Choroid plexus epithelial cell (primary cell): ENCODE data around the gene ADNP.

Source experiments
- DNase-seq: peaks from one replicate; pipeline ENCODE4 v3.0.0-alpha.2; 2010; ENCODE audit warnings: low read depth
- H3K4me3 ChIP-seq: 2 replicates; pipeline ENCODE4 v1.5.1; 2011; ENCODE audit warnings: low read depth, mild to moderate bottlenecking, control low read depth, low read length, moderate library complexity
- CTCF ChIP-seq: conservative IDR thresholded peaks from 2 replicates; pipeline ENCODE4 v1.5.1; 2011; ENCODE audit warnings: low read depth, mild to moderate bottlenecking, control low read depth, inconsistent platforms, low read length, moderate library complexity

ADNP gene

GRCh38 chr20:50921803-50922501 lies 9.3 kb downstream of the ADNP start:
- TF ChIP-seq CTCF, result no peak
- DNase-seq, result no peak
- no peak overlapping the region for H3K4me3 ChIP-seq

GRCh38 chr20:50920997-50921396 lies 10.2 kb downstream of the ADNP start:
- no peak for TF ChIP-seq CTCF
- no peak overlapping the region for H3K4me3 ChIP-seq
- DNase-seq, result peak; percentile 48

- no peak for TF ChIP-seq CTCF
- DNase-seq, result peak; percentile 95
- no peak overlapping the region for H3K4me3 ChIP-seq
Measured at GRCh38 chr20:50919567-50919966, 11.7 kb downstream of the ADNP start.

- DNase-seq, result peak; percentile 55
- no peak overlapping the region for H3K4me3 ChIP-seq
- no peak for TF ChIP-seq CTCF
Measured at GRCh38 chr20:50918403-50918802, 12.8 kb downstream of the ADNP start.

GRCh38 chr20:50916934-50917333 lies 14.3 kb downstream of the ADNP start:
- no peak overlapping the region for H3K4me3 ChIP-seq
- DNase-seq, result no peak
- TF ChIP-seq CTCF, result no peak

- TF ChIP-seq CTCF, result no peak
- peak; percentile 53 for DNase-seq
- H3K4me3 ChIP-seq, result no peak overlapping the region
Measured at GRCh38 chr20:50916257-50916656, 15.0 kb downstream of the ADNP start.

GRCh38 chr20:50915424-50915823 lies 15.8 kb downstream of the ADNP start:
- DNase-seq, result peak; percentile 43
- TF ChIP-seq CTCF, result no peak
- H3K4me3 ChIP-seq, result no peak overlapping the region
